Left ventricle myocardium inferior (tissue), 1 donor: ENCODE measurements around the gene AURKA. TPM values are rescaled to one million over a fixed set of nuclear protein-coding genes. Genes with fewer than 3 reads are reported as not detected.

Experiments used
- DNase-seq: peaks from one replicate; pipeline ENCODE4 v3.0.0-alpha.2; 2020
- H3K27ac ChIP-seq: fragments of 200-600 bp; replicated peaks from 2 replicates; pipeline ENCODE4 v1.8.0; 2021
- H3K27me3 ChIP-seq: fragments of 200-600 bp; 2 replicates; pipeline ENCODE4 v1.8.0; 2021; ENCODE audit warnings: low read depth
- H3K36me3 ChIP-seq: fragments of 200-600 bp; 2 replicates; pipeline ENCODE4 v1.8.0; 2021
- H3K4me1 ChIP-seq: fragments of 200-600 bp; 2 replicates; pipeline ENCODE4 v1.8.0; 2021
- H3K4me3 ChIP-seq: fragments of 200-600 bp; 2 replicates; pipeline ENCODE4 v1.8.0; 2021; ENCODE audit warnings: mild to moderate bottlenecking, moderate library complexity
- H3K9me3 ChIP-seq: fragments of 200-600 bp; replicated peaks from 2 replicates; pipeline ENCODE4 v1.8.0; 2021
- CTCF ChIP-seq: fragments of 200-600 bp; IDR thresholded peaks from 2 replicates; pipeline ENCODE4 v1.8.0; 2021; ENCODE audit warnings: antibody characterized with exemption, mild to moderate bottlenecking, borderline replicate concordance
- intact Hi-C: fragments of 100-400 bp; cut with micrococcal nuclease; formaldehyde crosslinking; loops from one replicate; pipeline ENCODE4 v1.11.0; 2022
- total RNA-seq: library from RNA; stranded (reverse); fragmentation: NEBNext Ultra II Directional; extraction: Animal tissue kit (Norgen Biotek cat#: 25700); gene quantifications from one replicate; pipeline ENCODE4 v1.2.1, GENCODE V29; 2021
- donor health status: DM: no; HTN: yes; CAD: no; lungs with severe emphysema.

AURKA gene
- total RNA-seq, 1 donor from 2014 or later, result 7.8 TPM

- no peak overlapping the region for H3K27ac ChIP-seq
- peaks cover under 1% of the 10 kb centered on the region for H3K27me3 ChIP-seq
- no peak overlapping the region for H3K4me3 ChIP-seq
- TF ChIP-seq CTCF, result no peak
- no peak for DNase-seq
- intact Hi-C loops, result no loop called here
- no peaks in the 10 kb centered on the region for H3K36me3 ChIP-seq
- H3K4me1 ChIP-seq, result peaks cover 23% of the 10 kb centered on the region
- H3K9me3 ChIP-seq, result no peaks in the 10 kb centered on the region
These were observed 34.0 kb upstream of the AURKA start for GRCh38 chr20:56426026-56426425.

GRCh38 chr20:56424931-56425330 is 32.9 kb upstream of the AURKA start:
- H3K4me3 ChIP-seq, result no peak overlapping the region
- no peaks in the 10 kb centered on the region for H3K36me3 ChIP-seq
- H3K4me1 ChIP-seq, result peaks cover 21% of the 10 kb centered on the region
- H3K9me3 ChIP-seq, result no peaks in the 10 kb centered on the region
- intact Hi-C loops, result no loop called here
- TF ChIP-seq CTCF, result no peak
- DNase-seq, result no peak
- H3K27me3 ChIP-seq, result no peaks in the 10 kb centered on the region
- no peak overlapping the region for H3K27ac ChIP-seq

DNA sequence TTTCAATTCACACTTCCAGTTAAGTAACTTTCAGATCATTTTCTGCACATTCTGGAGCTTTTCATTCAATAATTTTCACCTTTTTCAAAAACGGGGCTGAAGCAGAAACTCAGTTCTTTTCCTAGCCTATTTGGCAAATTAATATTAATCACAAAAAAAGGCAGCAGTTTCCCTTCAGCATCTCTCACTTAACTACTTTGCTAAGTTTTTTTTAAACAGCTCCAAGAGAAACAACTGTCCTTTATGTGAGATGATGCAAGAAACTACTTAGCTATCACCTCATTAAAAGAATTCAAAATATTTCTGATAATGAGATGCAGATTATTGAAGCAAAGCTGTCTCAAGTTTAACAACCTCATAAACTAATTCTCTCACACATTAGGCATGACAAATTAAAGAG is 31.9 kb upstream of the AURKA start:
- peaks cover 18% of the 10 kb centered on the region for H3K4me1 ChIP-seq
- intact Hi-C loops, result no loop called here
- H3K27ac ChIP-seq, result no peak overlapping the region
- DNase-seq, result no peak
- no peak for TF ChIP-seq CTCF
- H3K4me3 ChIP-seq, result no peak overlapping the region
- H3K9me3 ChIP-seq, result no peaks in the 10 kb centered on the region
- no peaks in the 10 kb centered on the region for H3K36me3 ChIP-seq
- H3K27me3 ChIP-seq, result no peaks in the 10 kb centered on the region

GRCh38 chr20:56423211-56423610 is 31.2 kb upstream of the AURKA start:
- Histone ChIP-seq H3K9me3 (no peaks in the 10 kb centered on the region), H3K4me3 (no peak overlapping the region), H3K36me3 (no peaks in the 10 kb centered on the region), H3K27ac (peak overlapping the region; percentile 53), H3K27me3 (no peaks in the 10 kb centered on the region), H3K4me1 (peaks cover 18% of the 10 kb centered on the region)
- no peak for TF ChIP-seq CTCF
- intact Hi-C loops, result no loop called here
- DNase-seq, result no peak

- intact Hi-C loops, result no loop called here
- peak overlapping the region; percentile 53 for H3K27ac ChIP-seq
These were observed 30.8 kb upstream of the AURKA start for GRCh38 chr20:56422824-56423189.

More at GRCh38 chr20:56422824-56423189, 30.8 kb upstream of the AURKA start:
- Histone ChIP-seq H3K36me3 (no peaks in the 10 kb centered on the region), H3K4me1 (peaks cover 18% of the 10 kb centered on the region), H3K27me3 (no peaks in the 10 kb centered on the region), H3K4me3 (no peak overlapping the region), H3K9me3 (no peaks in the 10 kb centered on the region)
- DNase-seq, result no peak
- no peak for TF ChIP-seq CTCF
